Adrenal gland (tissue), 5 donors: ENCODE measurements around the gene IQSEC2.

Experiments
- POLR2A ChIP-seq, 2 donors: fragments of 450-650 bp; IDR thresholded peaks; one replicate each; pipeline ENCODE4 v1.6.1; 2017; ENCODE audit warnings: antibody characterized with exemption in 2 of 2, mild to moderate bottlenecking in 2 of 2, moderate library complexity in 1 of 2
- TF ChIP-seq, protein P1 (sequence below), 6 experiments: fragments of 450-650 bp in 4 of 6; fragments of 200-600 bp in 2 of 6; sonication (generic) in 1 of 6; IDR thresholded peaks; 1 replicate in 5 of 6; 2 replicates in 1 of 6; pipeline versions ENCODE4 v1.5.1 to v1.8.0; 2016 to 2021; ENCODE audit warnings: antibody characterized with exemption in 6 of 6, mild to moderate bottlenecking in 2 of 6, moderate library complexity in 1 of 6
- donor health status: DM: no; HTN: no; CAD: no.

DNA sequence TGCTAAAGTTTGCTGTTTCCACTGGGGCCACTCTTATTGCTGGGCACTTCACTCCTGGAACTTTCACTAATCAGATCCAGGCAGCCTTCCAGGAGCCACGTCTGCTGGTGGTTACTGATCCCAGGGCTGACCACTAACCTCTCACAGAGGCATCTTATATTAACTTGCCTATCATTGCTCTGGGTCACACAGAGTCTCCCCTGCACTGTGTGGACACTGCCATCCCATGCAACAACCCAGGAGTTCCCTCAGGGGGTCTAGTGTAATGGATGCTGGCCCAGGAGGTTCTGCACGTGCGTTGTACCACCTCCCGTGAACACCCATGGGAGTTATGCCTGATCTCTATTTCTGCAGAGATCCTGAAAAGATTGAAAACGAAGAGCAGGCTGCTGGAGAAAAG is 41.8 kb upstream of the IQSEC2 start:
- TF ChIP-seq, protein P1, sequence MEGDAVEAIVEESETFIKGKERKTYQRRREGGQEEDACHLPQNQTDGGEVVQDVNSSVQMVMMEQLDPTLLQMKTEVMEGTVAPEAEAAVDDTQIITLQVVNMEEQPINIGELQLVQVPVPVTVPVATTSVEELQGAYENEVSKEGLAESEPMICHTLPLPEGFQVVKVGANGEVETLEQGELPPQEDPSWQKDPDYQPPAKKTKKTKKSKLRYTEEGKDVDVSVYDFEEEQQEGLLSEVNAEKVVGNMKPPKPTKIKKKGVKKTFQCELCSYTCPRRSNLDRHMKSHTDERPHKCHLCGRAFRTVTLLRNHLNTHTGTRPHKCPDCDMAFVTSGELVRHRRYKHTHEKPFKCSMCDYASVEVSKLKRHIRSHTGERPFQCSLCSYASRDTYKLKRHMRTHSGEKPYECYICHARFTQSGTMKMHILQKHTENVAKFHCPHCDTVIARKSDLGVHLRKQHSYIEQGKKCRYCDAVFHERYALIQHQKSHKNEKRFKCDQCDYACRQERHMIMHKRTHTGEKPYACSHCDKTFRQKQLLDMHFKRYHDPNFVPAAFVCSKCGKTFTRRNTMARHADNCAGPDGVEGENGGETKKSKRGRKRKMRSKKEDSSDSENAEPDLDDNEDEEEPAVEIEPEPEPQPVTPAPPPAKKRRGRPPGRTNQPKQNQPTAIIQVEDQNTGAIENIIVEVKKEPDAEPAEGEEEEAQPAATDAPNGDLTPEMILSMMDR (IDR thresholded peaks at IDR 0.05), result no peak
- no peak for TF ChIP-seq POLR2A (IDR thresholded peaks at IDR 0.05)
